ENCODE data around the gene RDH5.

DNA sequence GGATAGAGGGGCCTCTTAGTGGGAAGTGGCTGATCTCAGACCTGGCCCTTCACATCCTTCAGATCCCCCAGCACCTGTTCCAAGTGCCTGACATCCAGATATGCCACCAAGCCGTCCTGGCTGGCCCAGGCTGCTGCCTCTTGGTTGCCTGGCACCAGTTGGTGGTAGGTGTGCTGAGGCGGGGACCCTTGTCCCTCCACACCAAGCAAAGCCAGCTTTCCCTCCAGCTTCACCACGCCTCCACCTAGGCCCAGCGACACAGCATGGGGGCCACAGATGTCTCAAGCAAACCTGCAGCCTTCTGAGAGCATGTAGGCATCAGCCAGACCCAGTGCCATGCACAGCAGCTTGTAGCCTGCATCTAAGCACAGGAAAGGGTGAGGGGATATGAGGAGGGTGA, 12.1 kb downstream of the RDH5 start:
- TF ChIP-seq CTCF (conservative IDR thresholded peaks at IDR 0.05) = no peak
- no peak for TF ChIP-seq ZFX (IDR thresholded peaks at IDR 0.05)

Measured in C4-2B (cell line).